ENCODE results near the gene POLRMT. TPM values are rescaled to one million over a fixed set of nuclear protein-coding genes. Genes with fewer than 3 reads are reported as not detected.

The POLRMT gene
- total and polyA plus RNA-seq, 8 donors = 18.5 to 196 (median 80.9) TPM

DNA sequence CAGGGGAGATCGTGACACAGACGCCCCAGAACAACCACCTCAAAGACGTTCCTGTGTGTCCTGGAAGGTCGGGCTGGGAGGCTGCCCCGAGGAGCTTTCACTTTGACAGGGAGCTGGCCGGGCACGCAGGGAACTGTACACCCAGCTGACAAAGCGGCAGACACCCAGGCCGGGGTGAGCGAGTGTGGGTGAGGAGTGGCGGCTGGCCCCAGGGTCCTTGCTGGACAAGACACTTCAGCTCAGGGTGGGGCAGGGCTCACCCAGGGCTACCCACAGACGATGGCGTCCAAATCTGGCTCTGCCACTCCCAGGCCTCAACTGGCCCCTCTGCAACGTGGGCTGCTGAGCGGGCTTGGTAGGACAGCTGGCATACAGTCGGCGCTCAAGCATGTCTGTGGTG is 8.4 kb upstream of the POLRMT start:
- Histone ChIP-seq H3K27ac (no peak overlapping the region), H3K9me3 (no peaks in the 10 kb centered on the region), H3K27me3 (peaks cover 0 to 10% (median 0%) of the 10 kb centered on the region in 3 donors), H3K4me3 (no peak overlapping the region), H3K36me3 (peaks cover 6 to 28% (median 24%) of the 10 kb centered on the region in 4 donors), H3K4me1 (peaks cover 13 to 19% (median 16%) of the 10 kb centered on the region in 4 donors)
- WGBS, 5 donors = 45 to 69% (median 66%) methylated on average over 13 to 17 of the region's 17 CpGs
- TF ChIP-seq POLR2A (IDR thresholded peaks at IDR 0.05) (no peak), POLR2AphosphoS5 (IDR thresholded peaks at IDR 0.05) (no peak), EP300 (IDR thresholded peaks at IDR 0.05) (no peak)
- TF ChIP-seq, protein P1, sequence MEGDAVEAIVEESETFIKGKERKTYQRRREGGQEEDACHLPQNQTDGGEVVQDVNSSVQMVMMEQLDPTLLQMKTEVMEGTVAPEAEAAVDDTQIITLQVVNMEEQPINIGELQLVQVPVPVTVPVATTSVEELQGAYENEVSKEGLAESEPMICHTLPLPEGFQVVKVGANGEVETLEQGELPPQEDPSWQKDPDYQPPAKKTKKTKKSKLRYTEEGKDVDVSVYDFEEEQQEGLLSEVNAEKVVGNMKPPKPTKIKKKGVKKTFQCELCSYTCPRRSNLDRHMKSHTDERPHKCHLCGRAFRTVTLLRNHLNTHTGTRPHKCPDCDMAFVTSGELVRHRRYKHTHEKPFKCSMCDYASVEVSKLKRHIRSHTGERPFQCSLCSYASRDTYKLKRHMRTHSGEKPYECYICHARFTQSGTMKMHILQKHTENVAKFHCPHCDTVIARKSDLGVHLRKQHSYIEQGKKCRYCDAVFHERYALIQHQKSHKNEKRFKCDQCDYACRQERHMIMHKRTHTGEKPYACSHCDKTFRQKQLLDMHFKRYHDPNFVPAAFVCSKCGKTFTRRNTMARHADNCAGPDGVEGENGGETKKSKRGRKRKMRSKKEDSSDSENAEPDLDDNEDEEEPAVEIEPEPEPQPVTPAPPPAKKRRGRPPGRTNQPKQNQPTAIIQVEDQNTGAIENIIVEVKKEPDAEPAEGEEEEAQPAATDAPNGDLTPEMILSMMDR (IDR thresholded peaks at IDR 0.05) = no peak
- intact Hi-C loops (cut with DNase I; ENCODE audit: low total_unique reads) = no loop called here
- no peak for DNase-seq

DNA sequence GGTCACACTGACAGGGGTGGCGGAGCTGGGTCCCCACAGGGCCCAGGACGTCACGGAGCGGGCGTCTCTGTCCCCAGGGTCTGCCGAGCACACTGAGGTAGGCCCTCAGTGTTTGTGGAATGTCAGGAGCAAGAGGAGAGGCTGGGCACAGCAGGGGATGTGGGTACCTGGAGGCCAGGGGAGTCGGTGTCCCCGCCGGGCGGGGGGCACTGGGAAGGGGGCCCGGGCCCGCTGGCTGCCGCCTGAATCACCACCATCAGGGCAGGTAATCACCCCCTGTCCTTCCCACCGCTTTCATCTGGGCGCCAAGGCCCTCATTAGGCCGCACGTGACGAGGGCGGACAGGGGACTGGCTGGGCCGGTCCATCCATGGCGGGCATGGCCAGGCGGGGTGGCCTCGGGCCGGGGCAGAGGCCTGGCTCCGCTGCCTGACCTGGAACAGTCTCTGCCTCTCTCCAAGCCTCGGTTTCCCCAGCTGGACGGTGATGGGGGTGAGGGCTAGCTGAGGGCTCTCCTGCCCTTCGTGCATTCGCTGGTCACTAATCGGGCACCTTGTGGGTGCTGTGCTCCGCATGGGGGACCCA is 7.4 kb upstream of the POLRMT start:
- Histone ChIP-seq H3K9me3 (no peaks in the 10 kb centered on the region), H3K36me3 (peaks cover 0 to 18% (median 14%) of the 10 kb centered on the region in 4 donors), H3K4me3 (no peak overlapping the region), H3K27me3 (peaks cover 0 to 10% (median 0%) of the 10 kb centered on the region in 3 donors), H3K27ac (no peak overlapping the region), H3K4me1 (peaks cover 13 to 19% (median 16%) of the 10 kb centered on the region in 4 donors)
- intact Hi-C loops (cut with DNase I; ENCODE audit: low total_unique reads) = no loop called here
- DNase-seq = no peak
- 81 to 92% (median 90%) methylated on average over 6 to 31 of the region's 31 CpGs for WGBS, 5 donors
- TF ChIP-seq POLR2A (IDR thresholded peaks at IDR 0.05) = no peak
- TF ChIP-seq EP300 (IDR thresholded peaks at IDR 0.05) = no peak
- TF ChIP-seq POLR2AphosphoS5 (IDR thresholded peaks at IDR 0.05) = no peak
- TF ChIP-seq, protein P1 (IDR thresholded peaks at IDR 0.05) = no peak

DNA sequence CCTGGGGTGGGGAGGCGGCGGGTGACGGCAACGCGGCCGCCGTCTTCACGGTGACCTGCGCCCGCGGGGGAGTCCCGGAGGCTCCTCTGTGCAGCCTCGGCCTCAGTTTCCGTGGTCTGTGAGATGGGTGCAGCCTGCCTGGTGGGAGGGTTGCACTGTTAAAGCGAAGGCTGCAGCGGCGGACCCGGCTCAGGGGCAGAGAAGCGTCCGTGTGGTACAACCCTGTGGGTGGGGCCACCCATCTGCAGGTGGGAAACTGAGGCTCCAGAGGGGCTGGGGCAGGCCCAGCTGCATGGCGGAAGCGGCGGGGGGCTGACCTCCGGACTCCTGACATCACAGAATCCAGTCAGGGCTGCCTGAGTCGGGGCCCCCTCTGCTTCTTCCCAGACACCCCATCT is 6.8 kb upstream of the POLRMT start:
- H3K27ac ChIP-seq = peak overlapping the region in 3 of 5 donors; percentile 29 to 73 (median 41)
- peaks cover 13 to 19% (median 16%) of the 10 kb centered on the region in 4 donors for H3K4me1 ChIP-seq
- TF ChIP-seq, protein P1 (IDR thresholded peaks at IDR 0.05) = no peak
- TF ChIP-seq EP300 (IDR thresholded peaks at IDR 0.05) (no peak), POLR2A (IDR thresholded peaks at IDR 0.05) (no peak), POLR2AphosphoS5 (IDR thresholded peaks at IDR 0.05) (no peak)
- peaks cover 0 to 10% (median 0%) of the 10 kb centered on the region in 3 donors for H3K27me3 ChIP-seq
- H3K9me3 ChIP-seq = no peaks in the 10 kb centered on the region
- peaks cover 0 to 13% (median 10%) of the 10 kb centered on the region in 4 donors for H3K36me3 ChIP-seq
- intact Hi-C loops (cut with DNase I; ENCODE audit: low total_unique reads) = no loop called here
- peak overlapping the region; percentile 45 to 55 (median 48) for H3K4me3 ChIP-seq
- no peak for DNase-seq
- WGBS, 5 donors = 43 to 58% (median 52%) methylated on average over 16 to 25 of the region's 25 CpGs

DNA sequence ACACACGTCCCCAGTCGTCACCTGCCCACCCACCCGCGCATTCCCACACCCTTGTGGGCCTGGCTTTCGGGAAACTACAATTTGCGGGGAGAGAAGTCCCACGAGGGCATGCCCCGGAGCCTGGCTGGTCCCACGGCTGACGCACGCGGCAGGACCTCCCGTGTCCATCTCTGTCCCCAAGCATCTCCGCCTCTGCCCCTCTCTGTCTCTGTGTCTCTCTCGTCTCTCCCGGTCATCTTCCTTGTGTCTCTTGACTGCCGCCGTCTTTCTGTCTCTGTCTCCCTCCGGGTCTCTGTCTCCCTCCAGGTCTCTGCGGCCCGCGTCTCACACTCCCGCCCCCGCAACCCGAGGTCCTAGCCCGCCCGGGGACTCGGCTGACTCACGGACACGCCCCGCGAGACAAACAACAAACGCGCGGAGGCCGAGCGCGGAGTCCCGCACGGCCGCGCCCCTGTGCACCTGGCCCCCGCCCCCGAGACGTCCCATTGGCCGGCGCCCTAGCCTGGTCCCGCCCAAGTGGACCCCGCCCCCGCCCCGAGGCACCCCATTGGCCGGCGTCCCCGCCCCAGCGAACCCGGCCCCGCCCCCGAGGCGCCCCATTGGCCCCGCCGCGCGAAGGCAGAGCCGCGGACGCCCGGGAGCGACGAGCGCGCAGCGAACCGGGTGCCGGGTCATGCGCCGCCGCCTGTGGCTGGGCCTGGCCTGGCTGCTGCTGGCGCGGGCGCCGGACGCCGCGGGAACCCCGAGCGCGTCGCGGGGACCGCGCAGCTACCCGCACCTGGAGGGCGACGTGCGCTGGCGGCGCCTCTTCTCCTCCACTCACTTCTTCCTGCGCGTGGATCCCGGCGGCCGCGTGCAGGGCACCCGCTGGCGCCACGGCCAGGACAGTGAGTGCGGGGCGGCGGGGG is 6.2 kb upstream of the POLRMT start, which contains the start of gene FGF22:
Gene FGF22, plus strand, starts transcription at position 627 of the 908 bp plus-strand sequence. Its CDS starts 47 bp downstream, at position 674.
- 6 to 9% (median 8%) methylated on average over 44 to 109 of the region's 109 CpGs for WGBS, 5 donors
- Histone ChIP-seq H3K9me3 (no peaks in the 10 kb centered on the region), H3K4me1 (peaks cover 13 to 26% (median 21%) of the 10 kb centered on the region in 4 donors), H3K27me3 (peaks cover 0 to 10% (median 0%) of the 10 kb centered on the region in 3 donors), H3K36me3 (peaks cover 0 to 6% (median 4%) of the 10 kb centered on the region in 4 donors), H3K4me3 (peak within 1 kb of the TSS; percentile 45 to 55 (median 48)), H3K27ac (peak within 1 kb of the TSS in 3 of 5 donors; percentile 29 to 73 (median 41))
- intact Hi-C loops (cut with DNase I; ENCODE audit: low total_unique reads) = loop anchor here (10.0 kb wide), 1 partner anchor 65 kb away; the partner anchor contains the start of gene BSG
- TF ChIP-seq, protein P1 (IDR thresholded peaks at IDR 0.05) = no peak
- TF ChIP-seq POLR2AphosphoS5 (IDR thresholded peaks at IDR 0.05) (no peak), EP300 (IDR thresholded peaks at IDR 0.05) (no peak), POLR2A (IDR thresholded peaks at IDR 0.05) (no peak)
- DNase-seq = peak; percentile 97

Data from stomach (tissue), 9 donors.